GM18873 (cell line): ENCODE measurements around the gene LRRC4B.
A peak's percentile ranks its signal among the peaks of the same experiment; 100 is the strongest.
"Not testable (repeated sequence)": the region's sequence is repeated elsewhere in the genome, so short reads cannot be mapped to it uniquely, and the experiment has no call there.

Experiments
- ATAC-seq: cut with Tn5 transposase; IDR thresholded peaks from one replicate; pipeline ENCODE4 v1.9.1; 2021; ENCODE audit warnings: mild to moderate bottlenecking, moderate library complexity, moderate number of reproducible peaks; ENCODE audit not compliant: unreplicated experiment, low FRiP score

The LRRC4B gene

GRCh38 chr19:50489461-50490011, 78.7 kb downstream of the LRRC4B start:
- ATAC-seq: no peak

DNA sequence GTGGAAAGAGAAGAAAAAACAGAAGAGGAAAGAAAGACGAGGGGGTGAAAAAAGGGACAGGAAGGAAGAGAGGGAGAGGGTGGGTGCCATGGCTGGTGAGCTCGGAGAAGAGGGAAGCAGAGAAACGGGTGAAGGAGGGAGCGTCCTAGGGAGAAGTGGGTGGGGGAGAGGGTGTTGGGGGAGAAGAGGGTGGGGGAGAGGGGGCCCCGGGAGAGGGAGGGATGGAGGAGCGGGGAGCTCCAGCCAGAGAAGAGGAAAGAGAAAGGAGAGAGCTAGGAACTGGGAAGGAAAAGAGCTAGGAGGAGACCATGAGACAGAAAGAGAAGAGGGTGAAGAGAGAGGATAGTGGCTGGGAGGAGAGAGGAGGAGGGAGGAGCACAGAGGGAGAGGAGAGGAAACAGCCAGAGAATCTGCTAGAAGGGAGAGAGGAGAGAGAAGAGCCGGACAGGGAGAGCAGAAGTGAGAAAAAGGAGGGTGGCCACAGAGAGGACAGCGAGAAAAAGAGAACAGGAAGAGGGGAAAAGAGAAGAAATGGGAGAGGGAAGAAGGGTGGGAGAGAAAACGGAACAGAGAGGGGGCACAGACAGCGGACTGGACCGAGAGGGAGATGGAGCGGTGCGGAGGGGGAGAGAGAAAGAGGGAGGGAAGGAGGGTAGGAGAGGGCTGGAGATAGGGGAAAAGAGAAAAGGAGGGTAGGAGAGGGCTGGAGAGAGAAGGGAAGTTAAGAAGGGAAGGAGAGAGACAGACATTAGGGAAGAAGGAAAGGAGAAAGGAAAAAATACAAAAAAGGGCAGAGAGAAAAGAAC, 79.6 kb downstream of the LRRC4B start:
- no peak for ATAC-seq

- no peak for ATAC-seq
Observed at GRCh38 chr19:50486823-50487515, 81.3 kb downstream of the LRRC4B start.

- no peak for ATAC-seq
Observed at GRCh38 chr19:50485284-50485955, 82.8 kb downstream of the LRRC4B start.

- ATAC-seq: no peak
Observed at GRCh38 chr19:50482916-50483315, 85.3 kb downstream of the LRRC4B start.

GRCh38 chr19:50482271-50482855, 85.9 kb downstream of the LRRC4B start:
- no peak for ATAC-seq

DNA sequence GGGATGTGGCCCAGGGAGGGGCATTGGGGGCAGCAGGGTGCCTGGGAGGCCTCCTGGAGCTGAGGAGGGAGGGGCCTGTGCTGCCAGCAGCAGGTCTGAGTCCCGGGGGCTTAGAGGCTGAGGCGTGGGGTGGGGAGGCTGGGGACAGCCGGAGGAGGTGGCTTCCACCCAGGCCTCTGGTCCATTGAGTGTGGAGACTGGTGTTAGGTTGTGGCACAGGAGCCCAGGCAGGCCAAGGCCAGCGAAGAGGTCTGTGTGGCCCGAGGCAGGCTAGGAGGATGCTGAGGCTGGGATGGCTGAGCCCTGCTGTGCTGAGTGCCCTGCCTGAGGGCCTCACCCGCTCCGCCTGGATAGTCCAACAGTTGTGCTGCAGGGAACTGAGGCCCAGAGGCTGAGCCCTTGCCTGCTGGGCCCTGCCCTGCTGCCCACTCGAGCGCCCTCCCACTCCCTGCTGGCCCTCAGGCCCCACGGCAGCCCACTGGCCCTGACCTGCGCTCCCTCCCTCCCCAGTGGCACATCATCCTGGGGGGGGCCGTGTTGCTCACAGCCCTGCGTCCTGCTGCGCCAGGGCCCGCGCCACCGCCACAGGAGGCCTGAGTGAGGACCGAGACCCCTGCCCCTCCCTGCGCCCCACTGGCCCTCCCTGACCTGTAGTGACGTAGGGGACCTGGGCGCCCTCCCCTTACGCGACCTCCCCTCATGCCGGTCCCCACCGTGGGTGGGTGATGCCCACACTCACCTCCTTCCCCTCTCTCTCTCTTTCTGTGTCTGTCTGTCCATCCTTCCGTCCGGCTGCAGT, 86.7 kb downstream of the LRRC4B start:
- no peak for ATAC-seq

DNA sequence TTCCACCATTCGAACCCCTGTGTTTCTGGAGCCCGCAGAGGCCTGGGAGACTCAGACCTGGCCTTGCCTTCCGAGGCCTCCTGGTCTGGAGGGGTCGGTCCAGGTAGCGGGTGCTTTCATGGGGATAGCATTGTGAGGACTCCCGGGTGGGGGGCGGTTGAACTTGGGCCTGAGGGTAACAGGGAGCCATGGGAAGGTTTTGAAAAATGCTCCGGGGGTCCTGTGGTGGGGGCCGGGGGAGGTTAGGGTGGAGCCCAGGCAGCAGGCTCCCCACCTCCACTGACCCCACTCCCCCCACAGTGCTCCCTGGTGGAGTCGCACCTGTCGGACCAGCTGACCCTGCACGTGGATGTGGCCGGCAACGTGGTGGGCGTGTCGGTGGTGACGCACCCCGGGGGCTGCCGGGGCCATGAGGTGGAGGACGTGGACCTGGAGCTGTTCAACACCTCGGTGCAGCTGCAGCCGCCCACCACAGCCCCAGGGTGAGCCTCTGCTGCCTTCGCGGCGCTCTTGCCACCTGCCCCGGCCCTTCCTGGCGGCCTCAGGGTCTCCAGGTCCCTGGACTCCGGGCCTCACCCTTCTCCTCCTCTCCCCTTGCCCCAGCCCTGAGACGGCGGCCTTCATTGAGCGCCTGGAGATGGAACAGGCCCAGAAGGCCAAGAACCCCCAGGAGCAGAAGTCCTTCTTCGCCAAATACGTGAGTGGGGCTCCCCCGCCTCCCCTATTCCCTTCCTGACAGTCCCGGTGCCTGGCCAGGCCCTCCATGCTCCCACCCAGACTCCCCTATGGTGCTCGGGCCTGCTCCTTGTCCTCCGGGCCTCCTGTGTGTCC, 87.7 kb downstream of the LRRC4B start:
- no peak for ATAC-seq

GRCh38 chr19:50479761-50480251, 88.4 kb downstream of the LRRC4B start:
- ATAC-seq: no peak

GRCh38 chr19:50478901-50479715, 89.1 kb downstream of the LRRC4B start:
- ATAC-seq: no peak

- ATAC-seq: no peak
Observed at GRCh38 chr19:50477751-50478515, 90.3 kb downstream of the LRRC4B start.

DNA sequence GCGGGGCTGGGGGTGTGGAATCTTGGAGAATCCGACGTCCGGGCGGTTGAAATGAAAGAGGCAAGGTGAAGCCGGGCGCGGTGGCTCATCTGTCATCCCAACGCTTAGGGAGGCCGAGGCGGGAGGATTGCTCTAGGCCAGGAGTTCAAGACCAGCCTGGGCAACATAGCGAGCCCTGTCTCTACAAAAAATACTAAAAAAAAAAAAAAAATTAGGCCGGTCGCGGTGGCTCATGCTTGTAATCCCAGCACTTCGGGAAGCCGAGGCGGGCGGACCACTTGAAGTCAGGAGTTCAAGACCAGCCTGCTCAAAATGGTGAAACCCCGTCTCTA, 91.4 kb downstream of the LRRC4B start:
- no peak for ATAC-seq

DNA sequence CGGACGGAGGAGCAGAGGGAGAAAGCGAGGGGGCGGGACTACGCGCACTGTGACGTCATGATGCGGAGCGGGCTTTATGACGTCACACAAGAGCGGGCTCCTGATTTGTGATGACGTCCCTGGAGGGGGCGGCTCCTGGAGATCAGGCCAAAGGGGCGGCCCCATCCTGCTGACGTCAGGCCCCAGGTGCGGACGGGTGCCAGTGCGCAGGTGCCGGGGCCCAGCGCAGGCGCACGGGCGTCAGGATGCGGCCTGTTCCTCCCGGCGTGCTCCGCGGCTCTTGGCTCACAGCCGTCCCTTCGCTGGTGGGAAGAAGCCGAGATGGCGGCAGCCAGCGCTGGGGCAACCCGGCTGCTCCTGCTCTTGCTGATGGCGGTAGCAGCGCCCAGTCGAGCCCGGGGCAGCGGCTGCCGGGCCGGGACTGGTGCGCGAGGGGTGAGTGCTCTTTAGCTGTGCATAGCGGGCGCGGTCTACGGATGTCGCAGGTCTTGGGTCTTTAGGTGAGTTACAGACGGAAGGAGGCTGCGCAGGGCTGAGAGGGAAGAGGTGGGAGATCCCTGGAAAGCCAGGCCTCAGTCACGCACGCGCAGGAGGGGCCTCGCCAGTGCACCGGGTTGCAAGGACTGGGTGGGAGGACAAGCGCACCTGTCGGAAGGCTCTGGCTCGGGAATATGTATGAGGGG, 91.9 kb downstream of the LRRC4B start, which contains the start of the genes EMC10 and GARIN5A:
EMC10 (plus strand) TSS at position 284 of the 683 bp plus-strand sequence; CDS start at position 322, 38 bp downstream.
GARIN5A (minus strand) TSS at position 625 of the 683 bp plus-strand sequence; CDS start at position 165, 460 bp downstream.
- ATAC-seq: peak; percentile 51

- peak; percentile 14 for ATAC-seq
Observed at GRCh38 chr19:50475736-50476223, 92.5 kb downstream of the LRRC4B start.

DNA sequence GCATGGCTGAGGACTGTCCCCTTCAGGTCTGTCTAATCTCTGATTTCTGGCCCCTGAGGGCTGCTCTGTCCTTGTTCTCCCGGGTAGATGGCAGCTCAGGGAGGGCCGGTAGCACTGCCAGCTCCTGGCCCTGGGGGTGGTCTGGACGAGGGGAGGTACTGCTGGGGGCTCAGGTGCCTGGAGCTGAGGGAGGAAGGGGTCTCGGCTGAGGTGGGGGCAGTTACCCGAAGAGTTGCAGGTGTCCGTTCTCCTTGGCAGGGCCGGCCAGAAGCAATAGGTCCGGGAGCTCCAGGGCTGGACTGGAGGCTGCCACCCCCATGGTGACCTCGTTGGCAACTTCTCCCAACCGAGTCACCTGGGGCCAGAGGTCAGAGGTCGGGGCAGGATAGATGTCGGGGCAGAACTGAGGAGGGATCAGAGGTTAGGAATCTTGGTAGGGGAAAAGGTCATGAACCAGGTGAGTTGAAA, 93.1 kb downstream of the LRRC4B start:
- no peak for ATAC-seq

GRCh38 chr19:50473336-50473735, 94.9 kb downstream of the LRRC4B start:
- ATAC-seq: not testable (repeated sequence)
